ENCODE results near the gene ALPK1. TPM values are rescaled to one million over a fixed set of nuclear protein-coding genes. Genes with fewer than 3 reads are reported as not detected.

The ALPK1 gene
- polyA plus RNA-seq, 3 donors, result 5.3 to 14.2 (median 8.1) TPM

- Histone ChIP-seq H3K79me2 (ENCODE audit: insufficient read depth, low read length) (no peaks in the 10 kb centered on the region), H3K9ac (ENCODE audit: insufficient read depth, low read length, poor library complexity, severe bottlenecking) (no peak overlapping the region), H3K4me3 (replicated peaks in 1 of 3; ENCODE audit: low read depth in 2 of 3, low read length in 3 of 3) (no peak overlapping the region), H3K27ac (ENCODE audit: low read depth in 1 of 2, low read length in 2 of 2) (no peak overlapping the region), H4K20me1 (ENCODE audit: insufficient read depth, low read length) (no peaks in the 10 kb centered on the region), H3K4me1 (ENCODE audit: control insufficient read depth in 1 of 2, insufficient read depth in 2 of 2, low read length in 2 of 2) (no peaks in the 10 kb centered on the region), H3K27me3 (ENCODE audit: control insufficient read depth in 2 of 2, insufficient read depth in 2 of 2, low read length in 2 of 2) (no peaks in the 10 kb centered on the region), H2AFZ (ENCODE audit: insufficient read depth, low read depth, low read length, poor library complexity, severe bottlenecking) (no peak overlapping the region), H3K9me3 (replicated peaks in 1 of 2; ENCODE audit: control insufficient read depth in 1 of 2, insufficient read depth in 1 of 2, low read length in 2 of 2) (no peaks in the 10 kb centered on the region), H3K36me3 (replicated peaks in 1 of 2; ENCODE audit: control insufficient read depth in 1 of 2, insufficient read depth in 2 of 2, low read length in 2 of 2) (peaks cover 0 to 21% of the 10 kb centered on the region in 2 donors), H3K4me2 (replicated peaks; ENCODE audit: extremely low read depth, low read length, poor library complexity, severe bottlenecking) (no peak overlapping the region)
- intact Hi-C loops (cut with micrococcal nuclease), result no loop called here
- Mint-ChIP-seq H3K36me3 (peaks cover 15 to 33% of the 10 kb centered on the region in 2 donors), H3K9me3 (peaks cover 0 to 8% (median 3%) of the 10 kb centered on the region in 7 donors), H3K4me1 (no peaks in the 10 kb centered on the region), H3K27me3 (ENCODE audit: low read depth in 3 of 3) (peaks cover 0 to 2% (median 0%) of the 10 kb centered on the region in 3 donors), H3K4me3 (no peak overlapping the region), H3K27ac (peak overlapping the region in 5 of 7 donors; percentile 41 to 75 (median 56))
- WGBS (ENCODE audit: insufficient coverage), result 97% methylated on average over 10 of the region's 11 CpGs
- DNase-seq, result no peak
- no peak for TF ChIP-seq CTCF (IDR thresholded peaks at IDR 0.05)
These were observed 51.5 kb downstream of the ALPK1 start for GRCh38 chr4:112348488-112349158.

- H3K27me3 Mint-ChIP-seq (ENCODE audit: low read depth in 3 of 3), result peaks cover 0 to 2% (median 0%) of the 10 kb centered on the region in 3 donors
- intact Hi-C loops (cut with micrococcal nuclease), result no loop called here
- peaks cover 26 to 43% (median 30%) of the 10 kb centered on the region in 7 donors for H3K9me3 Mint-ChIP-seq
These were observed 55.6 kb downstream of the ALPK1 start for GRCh38 chr4:112352736-112353135.

More at GRCh38 chr4:112352736-112353135, 55.6 kb downstream of the ALPK1 start:
- no peak for TF ChIP-seq CTCF (IDR thresholded peaks at IDR 0.05)
- no peak overlapping the region for H3K4me3 Mint-ChIP-seq
- no peak for DNase-seq
- H3K27ac Mint-ChIP-seq, result no peak overlapping the region
- no peaks in the 10 kb centered on the region for H3K27me3 ChIP-seq (ENCODE audit: control insufficient read depth in 2 of 2, insufficient read depth in 2 of 2, low read length in 2 of 2)
- no peak overlapping the region for H3K4me3 ChIP-seq (replicated peaks in 1 of 3; ENCODE audit: low read depth in 2 of 3, low read length in 3 of 3)
- no peaks in the 10 kb centered on the region for H3K4me1 Mint-ChIP-seq
- peaks cover 3 to 43% of the 10 kb centered on the region in 2 donors for H3K36me3 ChIP-seq (replicated peaks in 1 of 2; ENCODE audit: control insufficient read depth in 1 of 2, insufficient read depth in 2 of 2, low read length in 2 of 2)
- no peak overlapping the region for H3K9ac ChIP-seq (ENCODE audit: insufficient read depth, low read length, poor library complexity, severe bottlenecking)
- no peak overlapping the region for H2AFZ ChIP-seq (ENCODE audit: insufficient read depth, low read depth, low read length, poor library complexity, severe bottlenecking)
- H3K4me2 ChIP-seq (replicated peaks; ENCODE audit: extremely low read depth, low read length, poor library complexity, severe bottlenecking), result no peak overlapping the region
- no peaks in the 10 kb centered on the region for H3K79me2 ChIP-seq (ENCODE audit: insufficient read depth, low read length)
- H3K27ac ChIP-seq (ENCODE audit: low read depth in 1 of 2, low read length in 2 of 2), result no peak overlapping the region
- no peaks in the 10 kb centered on the region for H3K4me1 ChIP-seq (ENCODE audit: control insufficient read depth in 1 of 2, insufficient read depth in 2 of 2, low read length in 2 of 2)
- no peaks in the 10 kb centered on the region for H4K20me1 ChIP-seq (ENCODE audit: insufficient read depth, low read length)
- peaks cover 32 to 52% of the 10 kb centered on the region in 2 donors for H3K36me3 Mint-ChIP-seq
- peaks cover 27% of the 10 kb centered on the region in 2 donors for H3K9me3 ChIP-seq (replicated peaks in 1 of 2; ENCODE audit: control insufficient read depth in 1 of 2, insufficient read depth in 1 of 2, low read length in 2 of 2)

All from CD14-positive monocyte (primary cell).